ENCODE data around the gene TMEM184A.

TMEM184A gene

GRCh38 chr7:1546909-1547776 lies 8.9 kb downstream of the TMEM184A start:
- no peak for DNase-seq
- in situ Hi-C loops (cut with HindIII; ENCODE audit: low pct_ligation_motif_present, low pct_unique_long_range_greater_than_20kb, low sequenced_read_pairs) = no loop called here

GRCh38 chr7:1546274-1546908 lies 9.6 kb downstream of the TMEM184A start:
- in situ Hi-C loops (cut with HindIII; ENCODE audit: low pct_ligation_motif_present, low pct_unique_long_range_greater_than_20kb, low sequenced_read_pairs) = no loop called here
- DNase-seq = no peak

- DNase-seq = no peak
- in situ Hi-C loops (cut with HindIII; ENCODE audit: low pct_ligation_motif_present, low pct_unique_long_range_greater_than_20kb, low sequenced_read_pairs) = no loop called here
Measured at GRCh38 chr7:1545417-1546246, 10.4 kb downstream of the TMEM184A start.

GRCh38 chr7:1544896-1545416 lies 11.0 kb downstream of the TMEM184A start:
- in situ Hi-C loops (cut with HindIII; ENCODE audit: low pct_ligation_motif_present, low pct_unique_long_range_greater_than_20kb, low sequenced_read_pairs) = no loop called here
- DNase-seq = no peak

GRCh38 chr7:1544178-1544895 lies 11.7 kb downstream of the TMEM184A start:
- in situ Hi-C loops (cut with HindIII; ENCODE audit: low pct_ligation_motif_present, low pct_unique_long_range_greater_than_20kb, low sequenced_read_pairs) = no loop called here
- DNase-seq = no peak

GRCh38 chr7:1543826-1544177 lies 12.2 kb downstream of the TMEM184A start:
- DNase-seq = no peak
- in situ Hi-C loops (cut with HindIII; ENCODE audit: low pct_ligation_motif_present, low pct_unique_long_range_greater_than_20kb, low sequenced_read_pairs) = no loop called here

- in situ Hi-C loops (cut with HindIII; ENCODE audit: low pct_ligation_motif_present, low pct_unique_long_range_greater_than_20kb, low sequenced_read_pairs) = no loop called here
- no peak for DNase-seq
Measured at GRCh38 chr7:1542841-1543747, 12.9 kb downstream of the TMEM184A start.

- in situ Hi-C loops (cut with HindIII; ENCODE audit: low pct_ligation_motif_present, low pct_unique_long_range_greater_than_20kb, low sequenced_read_pairs) = no loop called here
- no peak for DNase-seq
Measured at GRCh38 chr7:1542329-1542728, 13.7 kb downstream of the TMEM184A start.

- in situ Hi-C loops (cut with HindIII; ENCODE audit: low pct_ligation_motif_present, low pct_unique_long_range_greater_than_20kb, low sequenced_read_pairs) = no loop called here
- no peak for DNase-seq
Measured at GRCh38 chr7:1541431-1542162, 14.4 kb downstream of the TMEM184A start.

- DNase-seq = no peak
- in situ Hi-C loops (cut with HindIII; ENCODE audit: low pct_ligation_motif_present, low pct_unique_long_range_greater_than_20kb, low sequenced_read_pairs) = no loop called here
Measured at GRCh38 chr7:1540776-1541271, 15.2 kb downstream of the TMEM184A start.

- DNase-seq = no peak
- in situ Hi-C loops (cut with HindIII; ENCODE audit: low pct_ligation_motif_present, low pct_unique_long_range_greater_than_20kb, low sequenced_read_pairs) = no loop called here
Measured at GRCh38 chr7:1539882-1540775, 15.9 kb downstream of the TMEM184A start.

GRCh38 chr7:1539181-1539881 lies 16.7 kb downstream of the TMEM184A start:
- in situ Hi-C loops (cut with HindIII; ENCODE audit: low pct_ligation_motif_present, low pct_unique_long_range_greater_than_20kb, low sequenced_read_pairs) = no loop called here
- no peak for DNase-seq

GRCh38 chr7:1538544-1539180 lies 17.3 kb downstream of the TMEM184A start:
- in situ Hi-C loops (cut with HindIII; ENCODE audit: low pct_ligation_motif_present, low pct_unique_long_range_greater_than_20kb, low sequenced_read_pairs) = no loop called here
- no peak for DNase-seq

- peak; percentile 99 for DNase-seq
- in situ Hi-C loops (cut with HindIII; ENCODE audit: low pct_ligation_motif_present, low pct_unique_long_range_greater_than_20kb, low sequenced_read_pairs) = no loop called here
Measured at GRCh38 chr7:1537535-1538412, 18.2 kb downstream of the TMEM184A start.

Measured in ACHN (cell line).